Neuronal stem cell (in vitro differentiated cells): Measurements from ENCODE around the gene TPPP3.
"Not testable (repeated sequence)": the region's sequence is repeated elsewhere in the genome, so short reads cannot be mapped to it uniquely, and the experiment has no call there.

Experiments used
- DNase-seq: peaks from one replicate; pipeline ENCODE4 v3.0.0-alpha.2; 2013; ENCODE audit warnings: low spot score
- H2AFZ ChIP-seq: one replicate; pipeline ENCODE4 v1.6.1; 2013; ENCODE audit warnings: mild to moderate bottlenecking, low read length, inconsistent platforms
- H2AK5ac ChIP-seq: 2 replicates; pipeline ENCODE4 v1.6.1; 2013; ENCODE audit warnings: low read depth, mild to moderate bottlenecking, inconsistent platforms, low read length, moderate library complexity, mixed read lengths
- H2BK120ac ChIP-seq: 2 replicates; pipeline ENCODE4 v1.6.1; 2013; ENCODE audit warnings: low read depth, mild to moderate bottlenecking, inconsistent platforms, low read length, moderate library complexity, mixed read lengths
- H2BK12ac ChIP-seq: one replicate; pipeline ENCODE4 v1.6.1; 2013; ENCODE audit warnings: low read length, inconsistent platforms
- H2BK15ac ChIP-seq: 2 replicates; pipeline ENCODE4 v1.6.1; 2013; ENCODE audit warnings: mild to moderate bottlenecking, low read length, inconsistent platforms, mixed read lengths
- H2BK5ac ChIP-seq: one replicate; pipeline ENCODE4 v1.6.1; 2013; ENCODE audit warnings: inconsistent platforms, mild to moderate bottlenecking, low read length, moderate library complexity
- H3K14ac ChIP-seq: one replicate; pipeline ENCODE4 v1.6.1; 2013; ENCODE audit warnings: low read length, inconsistent platforms
- H3K18ac ChIP-seq: 2 replicates; pipeline ENCODE4 v1.6.1; 2013; ENCODE audit warnings: low read length, inconsistent platforms
- H3K23ac ChIP-seq: 2 replicates; pipeline ENCODE4 v1.6.1; 2013; ENCODE audit warnings: low read depth, mild to moderate bottlenecking, mixed read lengths, low read length, inconsistent platforms; ENCODE audit not compliant: poor library complexity
- H3K27ac ChIP-seq: replicated peaks from 3 replicates; pipeline ENCODE4 v1.5.1; 2013; ENCODE audit warnings: low read length, inconsistent platforms
- H3K27me3 ChIP-seq, 3 experiments: 2 replicates each; pipeline ENCODE4 v1.6.1; 2013; ENCODE audit warnings: low read length in 3 of 3, mild to moderate bottlenecking in 2 of 3, inconsistent platforms in 1 of 3, low read depth in 1 of 3, mixed read lengths in 1 of 3, moderate library complexity in 1 of 3; ENCODE audit not compliant: control insufficient read depth in 3 of 3, insufficient read depth in 3 of 3
- H3K36me3 ChIP-seq, 2 donors: replicated peaks in 1 of 2; 2 replicates each; pipeline ENCODE4 v1.6.1; 2013; ENCODE audit warnings: low read length in 2 of 2; ENCODE audit not compliant: control insufficient read depth in 2 of 2, insufficient read depth in 2 of 2
- H3K4ac ChIP-seq: 2 replicates; pipeline ENCODE4 v1.6.1; 2013; ENCODE audit warnings: inconsistent platforms, mild to moderate bottlenecking, low read length, moderate library complexity
- H3K4me1 ChIP-seq, 2 donors: 1 replicate in 1 of 2; 2 replicates in 1 of 2; pipeline ENCODE4 v1.6.1; 2013; ENCODE audit warnings: low read length in 2 of 2, low read depth in 1 of 2; ENCODE audit not compliant: control insufficient read depth in 2 of 2, insufficient read depth in 1 of 2
- H3K4me2 ChIP-seq: one replicate; pipeline ENCODE4 v1.6.1; 2013; ENCODE audit warnings: mild to moderate bottlenecking, low read length, inconsistent platforms; ENCODE audit not compliant: insufficient read depth, poor library complexity, severe bottlenecking
- H3K4me3 ChIP-seq, 2 donors: 2 replicates each; pipeline ENCODE4 v1.5.1; 2013; ENCODE audit warnings: low read length in 2 of 2, mild to moderate bottlenecking in 2 of 2, inconsistent platforms in 1 of 2, moderate library complexity in 1 of 2
- H3K79me1 ChIP-seq: one replicate; pipeline ENCODE4 v1.6.1; 2013; ENCODE audit warnings: low read depth, mild to moderate bottlenecking, inconsistent platforms, low read length, moderate library complexity
- H3K9ac ChIP-seq: one replicate; pipeline ENCODE4 v1.6.1; 2013; ENCODE audit warnings: mild to moderate bottlenecking, low read depth, low read length, inconsistent platforms; ENCODE audit not compliant: poor library complexity
- H3K9me3 ChIP-seq, 2 donors: replicated peaks in 1 of 2; 2 replicates each; pipeline versions ENCODE3 to v1.6.1; 2013; ENCODE audit warnings: low read length in 2 of 2, mild to moderate bottlenecking in 2 of 2, inconsistent platforms in 1 of 2, low read depth in 1 of 2, mixed read lengths in 1 of 2, moderate library complexity in 1 of 2; ENCODE audit not compliant: control insufficient read depth in 2 of 2, insufficient read depth in 1 of 2
- H4K8ac ChIP-seq: one replicate; pipeline ENCODE4 v1.6.1; 2013; ENCODE audit warnings: low read depth, mild to moderate bottlenecking, inconsistent platforms, low read length, moderate library complexity
- H4K91ac ChIP-seq: one replicate; pipeline ENCODE4 v1.6.1; 2013; ENCODE audit warnings: low read length, low read depth, mild to moderate bottlenecking, inconsistent platforms; ENCODE audit not compliant: poor library complexity
- WGBS, 2 donors: extraction: QIAGEN DNeasy Blood & Tissue Kit; methylation state at CpG; one replicate each; pipeline ENCODE4 v1.1.7; 2013; ENCODE audit warnings: missing lambda C conversion rate in 2 of 2, mixed read lengths in 1 of 2; ENCODE audit not compliant: insufficient read length in 2 of 2, insufficient replicate concordance in 1 of 2; ENCODE audit errors: extremely low coverage in 2 of 2; 5-methylcytosine and 5-hydroxymethylcytosine counted together

The TPPP3 gene

GRCh38 chr16:67376012-67376411 is 17.3 kb downstream of the TPPP3 start:
- not testable (repeated sequence) for H3K9me3 ChIP-seq, H4K8ac ChIP-seq, H3K23ac ChIP-seq, H2BK120ac ChIP-seq, H3K4me3 ChIP-seq, H3K27ac ChIP-seq, H3K9ac ChIP-seq, H3K4ac ChIP-seq, H3K4me2 ChIP-seq, H2BK5ac ChIP-seq, H3K36me3 ChIP-seq, H3K14ac ChIP-seq, H4K91ac ChIP-seq, H2BK12ac ChIP-seq, H2AK5ac ChIP-seq, H3K18ac ChIP-seq, H3K79me1 ChIP-seq, H2BK15ac ChIP-seq, DNase-seq, H2AFZ ChIP-seq, H3K4me1 ChIP-seq
- WGBS, 2 donors: no CpG with 5 or more reads among the region's 11 CpGs
- H3K27me3 ChIP-seq: peaks cover 0 to 24% (median 0%) of the 10 kb centered on the region in 3 experiments

- no peak overlapping the region for H3K27ac ChIP-seq
- no peak overlapping the region for H2BK15ac ChIP-seq
- H3K36me3 ChIP-seq: no peaks in the 10 kb centered on the region
- H4K91ac ChIP-seq: no peak overlapping the region
- H3K9me3 ChIP-seq: no peaks in the 10 kb centered on the region
- no peak overlapping the region for H3K14ac ChIP-seq
- DNase-seq: no peak
- H2AK5ac ChIP-seq: no peak overlapping the region
- no peak overlapping the region for H2AFZ ChIP-seq
- no peak overlapping the region for H3K18ac ChIP-seq
- no peak overlapping the region for H3K4ac ChIP-seq
- no peak overlapping the region for H2BK12ac ChIP-seq
- no peak overlapping the region for H2BK120ac ChIP-seq
- no peak overlapping the region for H3K4me3 ChIP-seq
- no peak overlapping the region for H3K23ac ChIP-seq
- H3K4me1 ChIP-seq: no peaks in the 10 kb centered on the region
- H4K8ac ChIP-seq: no peak overlapping the region
- H3K79me1 ChIP-seq: no peaks in the 10 kb centered on the region
- H2BK5ac ChIP-seq: no peak overlapping the region
- H3K27me3 ChIP-seq: peaks cover 0 to 25% (median 2%) of the 10 kb centered on the region in 3 experiments
- H3K9ac ChIP-seq: no peak overlapping the region
- H3K4me2 ChIP-seq: no peak overlapping the region
Observed at GRCh38 chr16:67372664-67373063, 20.6 kb downstream of the TPPP3 start.

- H2BK5ac ChIP-seq: no peak overlapping the region
- H3K4me2 ChIP-seq: no peak overlapping the region
- DNase-seq: no peak
- no peak overlapping the region for H3K4me3 ChIP-seq
- no peak overlapping the region for H2AK5ac ChIP-seq
- WGBS, 2 donors: no CpG with 5 or more reads among the region's 4 CpGs
- no peaks in the 10 kb centered on the region for H3K36me3 ChIP-seq
- H3K27ac ChIP-seq: no peak overlapping the region
- H4K91ac ChIP-seq: no peak overlapping the region
- H3K9me3 ChIP-seq: no peaks in the 10 kb centered on the region
- H4K8ac ChIP-seq: no peak overlapping the region
- no peak overlapping the region for H3K18ac ChIP-seq
- H3K23ac ChIP-seq: no peak overlapping the region
- no peaks in the 10 kb centered on the region for H3K79me1 ChIP-seq
- no peak overlapping the region for H3K14ac ChIP-seq
- H2BK120ac ChIP-seq: no peak overlapping the region
- no peak overlapping the region for H3K4ac ChIP-seq
- peaks cover 0 to 23% (median 2%) of the 10 kb centered on the region in 3 experiments for H3K27me3 ChIP-seq
- no peak overlapping the region for H2AFZ ChIP-seq
- H3K9ac ChIP-seq: no peak overlapping the region
- no peak overlapping the region for H2BK15ac ChIP-seq
- no peak overlapping the region for H2BK12ac ChIP-seq
- H3K4me1 ChIP-seq: no peaks in the 10 kb centered on the region
Observed at GRCh38 chr16:67370661-67371060, 22.6 kb downstream of the TPPP3 start.

GRCh38 chr16:67364600-67365235 is 28.6 kb downstream of the TPPP3 start:
- peaks cover 2 to 4% of the 10 kb centered on the region in 2 donors for H3K4me1 ChIP-seq
- H3K4me2 ChIP-seq: no peak overlapping the region
- no peak overlapping the region for H3K27ac ChIP-seq
- no peak overlapping the region for H2BK5ac ChIP-seq
- no peak for DNase-seq
- no peaks in the 10 kb centered on the region for H3K9me3 ChIP-seq
- H3K4me3 ChIP-seq: no peak overlapping the region
- H2AFZ ChIP-seq: no peak overlapping the region
- H4K8ac ChIP-seq: no peak overlapping the region
- H3K23ac ChIP-seq: no peak overlapping the region
- no peaks in the 10 kb centered on the region for H3K36me3 ChIP-seq
- no peak overlapping the region for H2AK5ac ChIP-seq
- no peak overlapping the region for H4K91ac ChIP-seq
- H3K9ac ChIP-seq: no peak overlapping the region
- no peak overlapping the region for H3K14ac ChIP-seq
- no peak overlapping the region for H2BK12ac ChIP-seq
- H3K79me1 ChIP-seq: no peaks in the 10 kb centered on the region
- no peak overlapping the region for H3K18ac ChIP-seq
- no peak overlapping the region for H2BK15ac ChIP-seq
- H2BK120ac ChIP-seq: no peak overlapping the region
- H3K4ac ChIP-seq: no peak overlapping the region
- peaks cover 0 to 40% (median 2%) of the 10 kb centered on the region in 3 experiments for H3K27me3 ChIP-seq
